MCF 10A (cell line): ENCODE results near the gene KIF17. TPM values are rescaled to one million over a fixed set of nuclear protein-coding genes. Genes with fewer than 3 reads are reported as not detected.

Experiments
- BruUV-seq: library from RNA; stranded (reverse); fragments of 400-500 nt; replicated peaks from 2 replicates; lab custom pipeline; 2021; lab: Mats Ljungman, UMichigan
- CTCF ChIA-PET: fragments of 300-600 bp; sonication (Branson Sonifier 250); formaldehyde crosslinking; extraction: SDS; loops from one replicate; lab custom pipeline; 2021; ENCODE audit warnings: antibody characterized with exemption, inconsistent platforms; lab: Yijun Ruan, JAX
- POLR2A ChIA-PET: fragments of 300-600, 350-650 bp; sonication (Branson Sonifier 250); formaldehyde crosslinking; extraction: SDS; loops from one replicate; lab custom pipeline; 2020; ENCODE audit warnings: antibody characterized with exemption, inconsistent platforms; lab: Yijun Ruan, JAX
- DNase-seq: peaks from one replicate; pipeline ENCODE4 v3.0.0-alpha.2; 2018; ENCODE audit not compliant: unreplicated experiment
- H3K27ac Mint-ChIP-seq: one replicate; pipeline ENCODE4 v1.8.0; 2022; ENCODE audit warnings: mild to moderate bottlenecking, low read depth, mixed read lengths; ENCODE audit not compliant: unreplicated experiment
- H3K27me3 Mint-ChIP-seq: one replicate; pipeline ENCODE4 v1.8.0; 2022; ENCODE audit warnings: mixed read lengths; ENCODE audit not compliant: insufficient read depth, unreplicated experiment
- H3K36me3 Mint-ChIP-seq: one replicate; pipeline ENCODE4 v1.8.0; 2022; ENCODE audit warnings: mild to moderate bottlenecking, moderate library complexity, mixed read lengths; ENCODE audit not compliant: insufficient read depth, unreplicated experiment
- H3K4me1 Mint-ChIP-seq: one replicate; pipeline ENCODE4 v1.8.0; 2022; ENCODE audit warnings: mixed read lengths; ENCODE audit not compliant: insufficient read depth, unreplicated experiment
- H3K4me3 Mint-ChIP-seq: one replicate; pipeline ENCODE4 v1.8.0; 2022; ENCODE audit warnings: mild to moderate bottlenecking, moderate library complexity, mixed read lengths; ENCODE audit not compliant: unreplicated experiment
- H3K9me3 Mint-ChIP-seq: one replicate; pipeline ENCODE4 v1.8.0; 2022; ENCODE audit warnings: mixed read lengths; ENCODE audit not compliant: unreplicated experiment
- CTCF ChIP-seq: fragments of 200-600 bp; IDR thresholded peaks from one replicate; pipeline ENCODE4 v1.8.0; 2022; ENCODE audit warnings: antibody characterized with exemption, mild to moderate bottlenecking; ENCODE audit not compliant: unreplicated experiment
- intact Hi-C: fragments of 100-400 bp; cut with micrococcal nuclease; formaldehyde crosslinking; loops from 2 replicates; pipeline ENCODE4 v1.14.1; 2022
- total RNA-seq: library from RNA; stranded (reverse); gene quantifications from 2 replicates; pipeline ENCODE4 v1.2.3, GENCODE V29; 2022

The KIF17 gene
- total RNA-seq, 1 experiment from 2014 or later = 0.19 TPM

- Mint-ChIP-seq H3K9me3 (no peaks in the 10 kb centered on the region), H3K4me1 (peaks cover 12% of the 10 kb centered on the region), H3K27me3 (no peaks in the 10 kb centered on the region), H3K4me3 (peak overlapping the region; percentile 77), H3K27ac (peak overlapping the region; percentile 69), H3K36me3 (peaks cover 11% of the 10 kb centered on the region)
- peak; percentile 79 for DNase-seq
- no peak for TF ChIP-seq CTCF
- intact Hi-C loops = loop anchor here (10.0 kb wide), 1 partner anchor 420 kb away; no protein-coding TSS in a partner anchor
- ChIA-PET CTCF (interaction anchor here (0.6 to 7.6 kb wide), 8 partner anchors 10 to 1243 kb away, joined by 3 to 55 read pairs (median 7); no protein-coding TSS in a partner anchor), POLR2A (interaction anchor here (0.7 to 3.2 kb wide), 10 partner anchors 10 to 150 kb away, joined by 3 to 41 read pairs (median 6); partner anchors contain the start of genes CAMK2N1 and DDOST)
- no TSS peak for BruUV-seq
These were observed 83.2 kb downstream of the KIF17 start for GRCh38 chr1:20634594-20635084.

- peak overlapping the region; percentile 77 for H3K4me3 Mint-ChIP-seq
- peaks cover 11% of the 10 kb centered on the region for H3K36me3 Mint-ChIP-seq
- no peak for TF ChIP-seq CTCF
- POLR2A ChIA-PET = interaction anchor here (0.6 to 3.2 kb wide), 27 partner anchors 9 to 1680 kb away, joined by 3 to 41 read pairs (median 4); partner anchors contain the start of genes CAMK2N1, DDOST, KIF17 and MUL1
- H3K27ac Mint-ChIP-seq = peak overlapping the region; percentile 69
- no peak for DNase-seq
- TSS peak; percentile 57 for BruUV-seq
- intact Hi-C loops = loop anchor here (10.0 kb wide), 1 partner anchor 419 kb away; no protein-coding TSS in a partner anchor
- CTCF ChIA-PET = interaction anchor here (0.6 to 7.6 kb wide), 16 partner anchors 9 to 700 kb away, joined by 3 to 55 read pairs (median 4); no protein-coding TSS in a partner anchor
- no peaks in the 10 kb centered on the region for H3K9me3 Mint-ChIP-seq
- peaks cover 12% of the 10 kb centered on the region for H3K4me1 Mint-ChIP-seq
- H3K27me3 Mint-ChIP-seq = no peaks in the 10 kb centered on the region
These were observed 83.7 kb downstream of the KIF17 start for GRCh38 chr1:20634065-20634593.

- BruUV-seq = no TSS peak
- POLR2A ChIA-PET = interaction anchor here (0.6 to 3.2 kb wide), 29 partner anchors 9 to 1681 kb away, joined by 3 to 41 read pairs (median 4); partner anchors contain the start of genes CAMK2N1, DDOST, KIF17 and MUL1
- Mint-ChIP-seq H3K27me3 (no peaks in the 10 kb centered on the region), H3K4me1 (peaks cover 12% of the 10 kb centered on the region), H3K4me3 (peak within 1 kb of the TSS; percentile 77), H3K9me3 (no peaks in the 10 kb centered on the region), H3K36me3 (peaks cover 9% of the 10 kb centered on the region), H3K27ac (peak within 1 kb of the TSS; percentile 69)
- CTCF ChIA-PET = interaction anchor here (0.5 to 7.6 kb wide), 31 partner anchors 9 to 1866 kb away, joined by 3 to 55 read pairs (median 4); partner anchors contain the start of gene CDA
- intact Hi-C loops = loop anchor here (1.0 to 10.0 kb wide), 3 partner anchors 58 to 419 kb away; no protein-coding TSS in a partner anchor
- DNase-seq = peak; percentile 71
- peak; percentile 99 for TF ChIP-seq CTCF
These were observed 84.4 kb downstream of the KIF17 start, which contains the start of gene PINK1 for GRCh38 chr1:20633190-20634064. Gene PINK1, plus strand, starts transcription at chr1:20633458. Its CDS starts 91 bp downstream, at chr1:20633549.
